Endothelial cell of umbilical vein (primary cell): ENCODE data around the gene CTBP2.

ENCODE experiments used
- EZH2 ChIP-seq: IDR thresholded peaks from 2 replicates; pipeline ENCODE4 v1.6.1; 2012; ENCODE audit warnings: borderline replicate concordance, low read depth, mild to moderate bottlenecking, moderate library complexity, low read length, inconsistent platforms; ENCODE audit not compliant: severe bottlenecking
- GATA2 ChIP-seq: IDR thresholded peaks from 2 replicates; pipeline ENCODE4 v1.7.0; 2011; ENCODE audit warnings: low read depth, mild to moderate bottlenecking, moderate library complexity, mixed read lengths, low read length; ENCODE audit not compliant: insufficient read length, insufficient read depth
- MYC ChIP-seq: IDR thresholded peaks from one replicate; pipeline ENCODE4 v1.6.1; 2011; ENCODE audit warnings: mild to moderate bottlenecking, low read depth, low read length
- POLR2A ChIP-seq: IDR thresholded peaks from 2 replicates; pipeline ENCODE4 v1.6.1; 2012; ENCODE audit warnings: low read depth, mild to moderate bottlenecking, control low read depth, low read length
- POLR2AphosphoS5 ChIP-seq: IDR thresholded peaks from 2 replicates; pipeline ENCODE4 v1.6.1; 2012; ENCODE audit warnings: low read depth, mild to moderate bottlenecking, control low read depth, low read length, moderate library complexity; ENCODE audit not compliant: insufficient read depth
- TF ChIP-seq, protein P1 (sequence below), 2 donors: IDR thresholded peaks; 1 replicate in 1 of 2; 2 replicates in 1 of 2; pipeline ENCODE4 v1.5.1; 2011; ENCODE audit warnings: low read length in 2 of 2, mild to moderate bottlenecking in 2 of 2, moderate library complexity in 2 of 2, control low read depth in 1 of 2, inconsistent platforms in 1 of 2, low read depth in 1 of 2; ENCODE audit not compliant: insufficient read depth in 1 of 2; ENCODE audit errors: extremely low read depth in 1 of 2

DNA sequence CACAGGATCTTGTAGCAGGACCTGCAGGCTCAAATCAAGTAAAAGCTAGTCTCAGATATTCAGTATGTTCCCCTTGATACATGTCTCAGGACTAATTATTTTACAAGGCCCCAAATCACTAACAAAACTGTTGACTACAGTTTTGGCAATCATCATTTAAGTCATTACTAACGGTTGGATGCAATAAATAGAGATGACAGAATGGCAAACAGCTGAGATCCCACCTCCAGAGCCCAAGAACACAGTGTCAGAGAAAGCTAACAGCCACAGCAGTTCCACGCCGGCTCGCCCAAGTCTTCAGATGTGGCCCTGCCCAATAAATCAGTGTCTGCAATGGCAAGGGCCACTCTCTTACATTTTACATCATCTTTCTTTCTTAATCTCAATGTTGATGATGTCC is 87.6 kb downstream of the CTBP2 start:
- TF ChIP-seq, protein P1, sequence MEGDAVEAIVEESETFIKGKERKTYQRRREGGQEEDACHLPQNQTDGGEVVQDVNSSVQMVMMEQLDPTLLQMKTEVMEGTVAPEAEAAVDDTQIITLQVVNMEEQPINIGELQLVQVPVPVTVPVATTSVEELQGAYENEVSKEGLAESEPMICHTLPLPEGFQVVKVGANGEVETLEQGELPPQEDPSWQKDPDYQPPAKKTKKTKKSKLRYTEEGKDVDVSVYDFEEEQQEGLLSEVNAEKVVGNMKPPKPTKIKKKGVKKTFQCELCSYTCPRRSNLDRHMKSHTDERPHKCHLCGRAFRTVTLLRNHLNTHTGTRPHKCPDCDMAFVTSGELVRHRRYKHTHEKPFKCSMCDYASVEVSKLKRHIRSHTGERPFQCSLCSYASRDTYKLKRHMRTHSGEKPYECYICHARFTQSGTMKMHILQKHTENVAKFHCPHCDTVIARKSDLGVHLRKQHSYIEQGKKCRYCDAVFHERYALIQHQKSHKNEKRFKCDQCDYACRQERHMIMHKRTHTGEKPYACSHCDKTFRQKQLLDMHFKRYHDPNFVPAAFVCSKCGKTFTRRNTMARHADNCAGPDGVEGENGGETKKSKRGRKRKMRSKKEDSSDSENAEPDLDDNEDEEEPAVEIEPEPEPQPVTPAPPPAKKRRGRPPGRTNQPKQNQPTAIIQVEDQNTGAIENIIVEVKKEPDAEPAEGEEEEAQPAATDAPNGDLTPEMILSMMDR (IDR thresholded peaks at IDR 0.05; ENCODE audit: extremely low read depth in 1 of 2, insufficient read depth in 1 of 2, low read depth in 1 of 2, low read length in 2 of 2): no peak
- TF ChIP-seq POLR2AphosphoS5: no peak
- no peak for TF ChIP-seq GATA2
- TF ChIP-seq POLR2A: no peak
- no peak for TF ChIP-seq MYC
- no peak for TF ChIP-seq EZH2
